Loucy (cell line): Measurements from ENCODE around the gene PTGR3.

Experiments used
- CTCF ChIP-seq: fragments of 200-600 bp; sonication (generic); conservative IDR thresholded peaks from 2 replicates; pipeline ENCODE4 v1.5.1; 2014; ENCODE audit warnings: mild to moderate bottlenecking, antibody characterized with exemption, low read length
- EZH2phosphoT487 ChIP-seq: fragments of 200-600 bp; IDR thresholded peaks from 2 replicates; pipeline ENCODE4 v1.6.1; 2018; ENCODE audit warnings: antibody characterized with exemption, mild to moderate bottlenecking, moderate library complexity, borderline replicate concordance

- TF ChIP-seq CTCF (no peak), EZH2phosphoT487 (no peak)
These were observed 46.2 kb upstream of the PTGR3 start for GRCh38 chr18:75255094-75255493.
